Fibroblast of pulmonary artery (primary cell): ENCODE measurements around the gene DENND5B.

Source experiments
- DNase-seq: peaks from one replicate; pipeline ENCODE4 v3.0.0-alpha.2; 2010; ENCODE audit warnings: low read depth
- H3K4me3 ChIP-seq: replicated peaks from 2 replicates; pipeline ENCODE4 v1.5.1; 2011; ENCODE audit warnings: low read depth, mild to moderate bottlenecking, control low read depth, low read length, moderate library complexity
- TF ChIP-seq, protein P1 (sequence below): IDR thresholded peaks from 2 replicates; pipeline ENCODE4 v1.5.1; 2011; ENCODE audit warnings: mild to moderate bottlenecking, control low read depth, low read length, inconsistent platforms; ENCODE audit errors: missing control alignments

DENND5B gene

DNA sequence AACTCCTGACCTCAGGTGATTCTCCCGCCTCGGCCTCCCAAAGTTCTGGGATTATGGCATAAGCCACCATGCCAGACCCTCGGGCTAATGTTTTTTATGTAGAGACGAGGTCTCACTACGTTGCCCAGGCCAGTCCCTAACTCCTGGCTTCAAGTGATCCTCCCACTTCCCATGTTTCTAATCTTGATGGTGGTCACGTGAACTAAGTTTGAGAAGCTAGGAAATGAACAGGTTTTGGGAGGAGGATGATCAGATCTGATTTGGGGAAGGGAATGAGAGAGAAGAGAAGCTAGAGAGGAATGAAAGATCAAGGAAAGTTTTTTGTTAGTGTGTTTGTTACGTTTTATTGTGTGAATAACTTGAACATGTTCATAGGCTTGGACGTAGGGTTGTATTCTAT, 247.8 kb downstream of the DENND5B start:
- TF ChIP-seq, protein P1, sequence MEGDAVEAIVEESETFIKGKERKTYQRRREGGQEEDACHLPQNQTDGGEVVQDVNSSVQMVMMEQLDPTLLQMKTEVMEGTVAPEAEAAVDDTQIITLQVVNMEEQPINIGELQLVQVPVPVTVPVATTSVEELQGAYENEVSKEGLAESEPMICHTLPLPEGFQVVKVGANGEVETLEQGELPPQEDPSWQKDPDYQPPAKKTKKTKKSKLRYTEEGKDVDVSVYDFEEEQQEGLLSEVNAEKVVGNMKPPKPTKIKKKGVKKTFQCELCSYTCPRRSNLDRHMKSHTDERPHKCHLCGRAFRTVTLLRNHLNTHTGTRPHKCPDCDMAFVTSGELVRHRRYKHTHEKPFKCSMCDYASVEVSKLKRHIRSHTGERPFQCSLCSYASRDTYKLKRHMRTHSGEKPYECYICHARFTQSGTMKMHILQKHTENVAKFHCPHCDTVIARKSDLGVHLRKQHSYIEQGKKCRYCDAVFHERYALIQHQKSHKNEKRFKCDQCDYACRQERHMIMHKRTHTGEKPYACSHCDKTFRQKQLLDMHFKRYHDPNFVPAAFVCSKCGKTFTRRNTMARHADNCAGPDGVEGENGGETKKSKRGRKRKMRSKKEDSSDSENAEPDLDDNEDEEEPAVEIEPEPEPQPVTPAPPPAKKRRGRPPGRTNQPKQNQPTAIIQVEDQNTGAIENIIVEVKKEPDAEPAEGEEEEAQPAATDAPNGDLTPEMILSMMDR, result no peak
- no peak for DNase-seq
- H3K4me3 ChIP-seq, result no peak overlapping the region

DNA sequence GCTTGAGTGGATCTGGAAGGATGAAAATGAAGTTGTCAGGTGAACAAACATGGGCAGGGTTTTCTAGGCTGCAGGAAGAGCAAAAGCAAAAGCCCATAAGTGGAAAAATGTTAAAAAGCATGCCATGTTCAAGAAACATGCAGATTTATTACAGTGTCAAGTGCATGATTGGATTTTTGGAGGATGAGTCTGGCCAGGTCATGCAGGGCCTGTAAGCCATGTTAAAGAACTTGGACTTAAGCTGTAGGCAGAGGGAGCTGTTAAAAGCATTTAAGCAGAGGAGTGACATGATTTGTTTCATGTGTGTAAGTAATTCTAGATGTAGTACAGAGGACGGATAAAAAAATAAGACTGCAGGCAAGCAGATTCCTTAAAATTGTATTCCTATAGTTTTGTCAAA, 248.7 kb downstream of the DENND5B start:
- no peak overlapping the region for H3K4me3 ChIP-seq
- DNase-seq, result no peak
- TF ChIP-seq, protein P1, result no peak

DNA sequence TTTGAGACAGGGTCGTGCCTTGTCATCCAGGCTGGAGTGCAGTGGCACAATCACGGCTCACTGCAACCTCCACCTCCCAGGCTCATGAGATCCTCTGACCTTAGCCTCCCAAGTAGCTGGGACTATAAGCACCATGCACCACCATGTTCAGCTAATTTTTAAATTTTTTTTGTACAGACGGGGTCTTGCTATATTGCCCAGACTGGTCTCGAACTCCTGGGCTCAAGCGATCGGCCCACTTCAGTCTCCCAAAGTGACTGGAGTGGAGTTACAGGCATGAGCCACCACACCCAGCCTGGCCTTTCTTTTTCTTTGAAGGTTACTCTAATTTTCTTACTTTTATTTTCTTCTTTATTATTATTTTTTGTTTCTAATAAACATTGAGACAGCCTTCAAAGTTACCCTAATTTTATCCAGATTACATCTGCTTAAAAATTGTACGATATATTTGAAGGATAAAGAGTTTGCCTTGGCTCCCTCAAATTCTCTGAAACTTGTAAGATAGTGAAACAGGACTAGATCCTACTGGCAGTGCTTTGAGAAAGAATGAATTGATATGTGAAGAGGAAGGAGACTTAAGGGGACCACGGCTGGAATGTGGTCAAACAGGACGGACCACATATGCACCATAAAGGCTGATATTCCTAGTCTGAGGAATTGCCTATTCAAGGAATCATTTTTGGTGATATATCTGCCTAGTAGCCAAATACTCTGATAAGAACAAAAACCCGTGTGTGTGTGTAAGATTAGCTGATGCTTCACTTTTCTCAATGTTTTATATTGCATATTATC, 250.9 kb downstream of the DENND5B start:
- DNase-seq, result no peak
- TF ChIP-seq, protein P1, result no peak
- no peak overlapping the region for H3K4me3 ChIP-seq

DNA sequence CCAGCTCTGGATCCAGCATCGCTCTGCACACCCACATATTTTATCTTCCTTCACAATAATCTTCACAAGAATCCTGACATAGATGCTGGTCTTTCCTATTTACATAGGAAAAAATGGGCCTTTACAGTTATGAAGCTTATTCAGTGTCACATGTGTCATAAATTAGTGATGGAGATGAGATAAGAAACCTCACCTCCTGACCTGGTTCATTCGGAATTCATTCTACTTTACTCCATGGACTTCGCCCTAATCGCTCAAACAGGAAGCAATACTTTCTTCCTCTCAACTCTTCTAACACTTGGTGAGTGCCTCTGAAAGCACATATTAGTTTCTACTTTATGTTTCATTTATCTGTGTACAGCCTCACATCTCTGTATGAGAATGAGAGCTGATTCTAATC, 253.0 kb downstream of the DENND5B start:
- no peak for DNase-seq

More for the DNA sequence above, 253.0 kb downstream of the DENND5B start:
- H3K4me3 ChIP-seq, result no peak overlapping the region
- TF ChIP-seq, protein P1, result no peak
